NB4 (cell line): ENCODE results near the gene CGB2.
"Not testable (repeated sequence)": the region's sequence is repeated elsewhere in the genome, so short reads cannot be mapped to it uniquely, and the experiment has no call there.

Experiments used
- DNase-seq: peaks from one replicate; pipeline ENCODE4 v3.0.0; 2010; ENCODE audit warnings: low read depth
- H3K4me3 ChIP-seq: one replicate; pipeline ENCODE4 v1.5.1; 2011; ENCODE audit warnings: mild to moderate bottlenecking, low read depth, low read length, moderate library complexity
- MYC ChIP-seq: IDR thresholded peaks from 2 replicates; pipeline ENCODE4 v1.6.1; 2011; ENCODE audit warnings: low read depth, low read length
- POLR2A ChIP-seq: IDR thresholded peaks from 2 replicates; pipeline ENCODE4 v1.6.1; 2011; ENCODE audit warnings: mild to moderate bottlenecking; ENCODE audit not compliant: insufficient read length; ENCODE audit errors: extremely low read depth
- TF ChIP-seq, protein P1 (sequence below): IDR thresholded peaks from one replicate; pipeline ENCODE4 v1.5.1; 2012; ENCODE audit warnings: low read depth, low read length
- TF ChIP-seq, protein P2 (sequence below): IDR thresholded peaks from 2 replicates; pipeline ENCODE4 v1.6.1; 2011; ENCODE audit warnings: low read depth, low read length

Gene CGB2

DNA sequence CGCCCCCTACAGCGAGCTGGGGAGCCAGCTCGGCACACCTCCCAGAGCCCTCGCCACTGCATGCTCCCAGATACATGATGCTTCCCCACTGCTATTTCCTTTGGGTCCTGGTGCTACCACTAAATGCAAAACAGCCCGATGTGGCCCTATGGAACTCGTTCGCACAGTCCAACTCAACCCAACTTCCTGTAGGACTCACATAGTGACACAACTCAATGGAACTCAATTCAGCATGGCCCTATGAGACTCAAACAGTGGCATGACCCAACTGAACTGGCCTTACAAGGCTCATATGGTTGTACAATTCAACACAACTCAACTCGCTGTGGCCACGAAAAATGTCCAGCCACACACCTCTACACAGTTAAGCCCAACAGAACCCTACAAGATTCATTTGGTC is 37.3 kb downstream of the CGB2 start:
- no peak for DNase-seq
- no peak for TF ChIP-seq POLR2A
- TF ChIP-seq, protein P1, sequence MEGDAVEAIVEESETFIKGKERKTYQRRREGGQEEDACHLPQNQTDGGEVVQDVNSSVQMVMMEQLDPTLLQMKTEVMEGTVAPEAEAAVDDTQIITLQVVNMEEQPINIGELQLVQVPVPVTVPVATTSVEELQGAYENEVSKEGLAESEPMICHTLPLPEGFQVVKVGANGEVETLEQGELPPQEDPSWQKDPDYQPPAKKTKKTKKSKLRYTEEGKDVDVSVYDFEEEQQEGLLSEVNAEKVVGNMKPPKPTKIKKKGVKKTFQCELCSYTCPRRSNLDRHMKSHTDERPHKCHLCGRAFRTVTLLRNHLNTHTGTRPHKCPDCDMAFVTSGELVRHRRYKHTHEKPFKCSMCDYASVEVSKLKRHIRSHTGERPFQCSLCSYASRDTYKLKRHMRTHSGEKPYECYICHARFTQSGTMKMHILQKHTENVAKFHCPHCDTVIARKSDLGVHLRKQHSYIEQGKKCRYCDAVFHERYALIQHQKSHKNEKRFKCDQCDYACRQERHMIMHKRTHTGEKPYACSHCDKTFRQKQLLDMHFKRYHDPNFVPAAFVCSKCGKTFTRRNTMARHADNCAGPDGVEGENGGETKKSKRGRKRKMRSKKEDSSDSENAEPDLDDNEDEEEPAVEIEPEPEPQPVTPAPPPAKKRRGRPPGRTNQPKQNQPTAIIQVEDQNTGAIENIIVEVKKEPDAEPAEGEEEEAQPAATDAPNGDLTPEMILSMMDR: no peak
- TF ChIP-seq, protein P2, sequence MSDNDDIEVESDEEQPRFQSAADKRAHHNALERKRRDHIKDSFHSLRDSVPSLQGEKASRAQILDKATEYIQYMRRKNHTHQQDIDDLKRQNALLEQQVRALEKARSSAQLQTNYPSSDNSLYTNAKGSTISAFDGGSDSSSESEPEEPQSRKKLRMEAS: no peak
- TF ChIP-seq MYC: no peak
- no peak overlapping the region for H3K4me3 ChIP-seq

DNA sequence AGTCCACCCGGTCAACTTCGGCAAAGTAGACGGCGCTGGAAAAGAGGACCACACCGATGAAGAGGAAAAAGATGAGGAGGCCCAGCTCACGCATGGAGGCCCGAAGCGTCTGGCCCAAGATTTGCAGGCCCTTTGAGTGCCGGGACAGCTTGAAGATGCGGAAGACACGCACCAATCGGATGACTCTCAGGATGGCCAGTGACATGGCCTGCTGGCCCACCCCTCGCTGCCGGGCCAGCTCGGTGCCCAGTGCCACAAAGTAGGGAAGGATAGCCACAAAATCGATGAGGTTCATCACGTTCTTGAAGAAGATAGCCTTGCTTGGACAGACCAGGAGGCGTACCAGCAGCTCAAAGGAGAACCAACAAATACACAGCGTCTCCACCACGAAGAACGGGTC is 38.7 kb downstream of the CGB2 start:
- no peak for DNase-seq
- TF ChIP-seq POLR2A: no peak
- H3K4me3 ChIP-seq: no peak overlapping the region

DNA sequence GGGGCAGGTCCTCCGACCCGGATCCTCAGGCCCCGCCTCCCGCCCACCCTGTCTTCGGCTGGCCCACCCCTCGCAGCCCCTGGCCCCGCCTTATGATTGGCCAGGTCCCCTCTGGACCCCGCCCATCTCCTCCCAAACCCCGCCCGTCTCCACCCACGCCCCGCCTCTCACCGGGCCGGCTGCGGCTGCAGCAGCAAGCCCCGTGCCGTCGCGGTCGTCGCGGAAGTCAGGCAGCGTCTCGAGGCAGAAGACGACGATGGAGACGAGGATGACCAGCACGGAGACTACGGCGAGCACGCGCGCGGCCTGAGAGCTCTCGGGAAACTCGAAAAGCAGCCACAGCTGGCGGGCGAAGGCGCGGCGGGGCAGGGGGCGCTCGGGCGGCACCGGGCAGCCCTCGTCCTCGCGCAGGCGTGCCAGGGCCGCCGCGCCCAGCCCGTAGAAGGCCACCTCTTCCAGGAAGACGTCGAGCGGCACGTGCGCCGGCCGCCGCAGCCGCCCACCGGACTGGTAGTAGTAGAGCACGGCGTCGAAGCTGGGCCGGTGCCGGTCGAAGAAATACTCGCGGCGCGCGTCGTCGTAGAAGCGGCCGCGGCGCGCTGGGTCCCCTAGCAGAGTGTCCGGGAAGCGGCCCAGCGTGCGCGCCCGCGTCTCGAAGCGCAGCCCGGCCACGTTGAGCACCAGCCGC is 40.3 kb downstream of the CGB2 start:
- DNase-seq: no peak
- TF ChIP-seq, protein P1: no peak
- TF ChIP-seq POLR2A (no peak), MYC (no peak)
- TF ChIP-seq, protein P2: no peak
- H3K4me3 ChIP-seq: no peak overlapping the region

DNA sequence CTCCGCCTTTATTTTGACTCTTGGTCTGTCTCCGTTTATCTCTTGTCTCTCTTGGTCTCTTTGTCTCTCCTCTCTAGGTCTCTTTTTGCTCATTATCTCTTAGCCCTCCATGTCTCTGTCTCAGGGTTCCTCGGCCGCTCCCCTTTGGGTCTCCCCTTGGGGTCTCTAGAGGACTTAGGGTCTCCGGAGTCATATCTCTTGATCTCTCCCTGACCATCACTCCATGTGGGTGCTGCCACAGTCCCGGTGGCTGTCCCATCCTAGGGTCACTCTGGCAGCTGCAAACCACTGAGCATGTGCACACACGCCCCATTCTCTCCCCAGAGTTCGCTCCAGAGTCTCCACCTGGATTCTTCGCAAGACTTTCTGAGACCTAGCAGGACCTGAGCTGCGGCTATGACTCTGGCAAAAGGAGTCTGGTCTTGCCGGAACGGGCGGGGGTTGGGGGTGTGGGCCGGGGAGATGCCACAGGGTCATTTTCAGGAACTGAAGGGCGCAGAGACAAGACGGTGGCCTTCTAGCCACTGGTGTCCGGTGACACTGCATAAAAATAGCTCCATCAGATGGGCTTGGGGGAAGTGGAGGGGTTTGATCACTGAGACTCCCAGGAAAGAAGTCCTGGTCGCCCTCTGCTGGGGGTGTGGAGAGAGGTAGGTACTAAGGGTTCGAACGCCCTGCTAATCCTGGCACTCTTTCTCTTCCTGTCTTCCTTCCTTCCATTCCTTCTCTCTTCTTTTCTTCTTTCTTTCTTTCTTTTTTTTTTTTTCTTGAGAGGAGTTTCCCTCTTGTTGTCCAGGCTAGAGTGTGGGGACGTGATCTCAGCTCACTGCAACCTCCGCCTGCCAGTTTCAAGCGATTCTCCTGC is 42.1 kb downstream of the CGB2 start:
- TF ChIP-seq, protein P1: peak; percentile 50
- no peak for TF ChIP-seq POLR2A
- DNase-seq: peak; percentile 68

DNA sequence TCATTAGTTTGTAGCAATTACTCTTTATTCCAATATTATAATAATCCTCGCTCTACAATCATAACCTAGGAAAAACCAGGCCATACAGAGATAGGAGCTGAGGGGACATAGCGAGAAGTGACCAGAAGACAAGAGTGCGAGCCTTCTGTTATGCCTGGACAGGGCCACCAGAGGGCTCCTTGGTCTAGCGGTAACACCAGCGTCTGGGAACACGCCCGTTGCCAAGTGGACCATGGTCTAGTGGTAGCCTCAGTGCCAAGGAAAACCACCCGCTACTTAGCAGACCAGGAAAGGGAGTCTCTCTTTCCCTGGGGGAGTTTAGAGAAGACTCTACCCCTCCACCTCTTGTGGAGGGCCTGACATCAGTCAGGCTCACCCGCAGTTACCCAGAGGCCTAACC is 43.2 kb downstream of the CGB2 start:
- not testable (repeated sequence) for H3K4me3 ChIP-seq
- DNase-seq: peak; percentile 54
- TF ChIP-seq, protein P1: peak; percentile 46

More for the DNA sequence above, 42.1 kb downstream of the CGB2 start:
- no peak overlapping the region for H3K4me3 ChIP-seq

DNA sequence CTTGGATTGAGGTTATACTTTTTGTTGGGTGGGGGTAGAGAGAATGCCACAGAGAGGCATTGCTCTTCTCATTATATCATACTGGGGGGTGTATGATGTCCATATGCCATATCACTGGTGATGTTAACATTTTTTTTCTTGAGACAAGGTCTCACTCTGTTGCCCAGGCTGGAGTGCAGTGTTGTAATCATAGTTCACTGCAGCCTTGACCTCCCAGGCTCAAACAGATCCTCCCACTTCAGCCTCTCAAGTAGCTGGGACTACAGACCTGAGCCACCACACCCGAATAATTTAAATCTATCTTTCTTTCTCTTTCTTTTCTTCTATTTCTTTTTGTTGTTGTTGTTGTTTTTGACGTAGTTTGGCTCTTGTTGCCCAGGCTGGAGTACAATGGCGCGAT is 48.7 kb downstream of the CGB2 start:
- TF ChIP-seq, protein P2: no peak
- TF ChIP-seq POLR2A (no peak), MYC (no peak)
- TF ChIP-seq, protein P1: no peak
- DNase-seq: no peak
- H3K4me3 ChIP-seq: no peak overlapping the region
